Kidney epithelial cell (primary cell): ENCODE results near the gene OPRL1. TPM values are rescaled to one million over a fixed set of nuclear protein-coding genes. Genes with fewer than 3 reads are reported as not detected.

Experiments used
- DNase-seq: peaks from one replicate; pipeline ENCODE4 v3.0.0-alpha.2; 2010; ENCODE audit warnings: low read depth
- H3K27me3 ChIP-seq: 2 replicates; pipeline ENCODE4 v1.6.0; 2011; ENCODE audit warnings: low read length; ENCODE audit not compliant: control insufficient read depth, insufficient read depth
- H3K36me3 ChIP-seq: 2 replicates; pipeline ENCODE4 v1.5.1; 2011; ENCODE audit warnings: low read length; ENCODE audit not compliant: control insufficient read depth, insufficient read depth
- H3K4me3 ChIP-seq: 2 replicates; pipeline ENCODE4 v1.5.1; 2011; ENCODE audit warnings: low read depth, mild to moderate bottlenecking, control low read depth, low read length
- total RNA-seq: library from RNA; depleted of rRNA; stranded (reverse); fragments of >200 nt; gene quantifications from 2 replicates; pipeline ENCODE4 v1.2.3, GENCODE V29; 2015
- TF ChIP-seq, protein P1 (sequence below): IDR thresholded peaks from 2 replicates; pipeline ENCODE4 v1.5.1; 2011; ENCODE audit warnings: mild to moderate bottlenecking, moderate library complexity, low read length, control low read depth, inconsistent platforms; ENCODE audit not compliant: insufficient read depth, poor library complexity, severe bottlenecking

The OPRL1 gene
- total RNA-seq, 1 donor from 2014 or later: 0.21 TPM

DNA sequence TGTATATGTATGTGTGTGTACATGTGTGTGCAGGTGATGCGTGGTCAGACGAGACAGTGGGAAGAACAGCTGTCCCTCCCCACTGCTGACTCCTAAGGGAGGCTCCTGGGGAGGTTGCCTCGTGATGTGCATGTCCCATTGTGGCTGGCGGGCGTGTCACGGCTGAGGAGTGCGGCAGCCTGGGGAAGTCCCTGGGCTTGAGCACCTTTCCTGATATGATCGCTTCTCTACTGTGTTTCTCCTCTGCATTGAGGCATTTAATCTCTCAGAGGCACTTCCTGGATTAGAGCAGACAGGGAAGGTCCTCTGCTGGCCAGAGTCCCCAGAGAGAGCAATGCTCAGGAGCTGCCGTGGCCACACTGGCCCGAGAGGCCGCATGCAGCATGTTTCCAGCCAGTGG is 16.0 kb downstream of the OPRL1 start:
- DNase-seq: no peak
- Histone ChIP-seq H3K27me3 (peaks cover 30% of the 10 kb centered on the region), H3K4me3 (no peak overlapping the region), H3K36me3 (no peaks in the 10 kb centered on the region)
- TF ChIP-seq, protein P1, sequence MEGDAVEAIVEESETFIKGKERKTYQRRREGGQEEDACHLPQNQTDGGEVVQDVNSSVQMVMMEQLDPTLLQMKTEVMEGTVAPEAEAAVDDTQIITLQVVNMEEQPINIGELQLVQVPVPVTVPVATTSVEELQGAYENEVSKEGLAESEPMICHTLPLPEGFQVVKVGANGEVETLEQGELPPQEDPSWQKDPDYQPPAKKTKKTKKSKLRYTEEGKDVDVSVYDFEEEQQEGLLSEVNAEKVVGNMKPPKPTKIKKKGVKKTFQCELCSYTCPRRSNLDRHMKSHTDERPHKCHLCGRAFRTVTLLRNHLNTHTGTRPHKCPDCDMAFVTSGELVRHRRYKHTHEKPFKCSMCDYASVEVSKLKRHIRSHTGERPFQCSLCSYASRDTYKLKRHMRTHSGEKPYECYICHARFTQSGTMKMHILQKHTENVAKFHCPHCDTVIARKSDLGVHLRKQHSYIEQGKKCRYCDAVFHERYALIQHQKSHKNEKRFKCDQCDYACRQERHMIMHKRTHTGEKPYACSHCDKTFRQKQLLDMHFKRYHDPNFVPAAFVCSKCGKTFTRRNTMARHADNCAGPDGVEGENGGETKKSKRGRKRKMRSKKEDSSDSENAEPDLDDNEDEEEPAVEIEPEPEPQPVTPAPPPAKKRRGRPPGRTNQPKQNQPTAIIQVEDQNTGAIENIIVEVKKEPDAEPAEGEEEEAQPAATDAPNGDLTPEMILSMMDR: no peak

- H3K27me3 ChIP-seq: peaks cover 33% of the 10 kb centered on the region
- H3K4me3 ChIP-seq: no peak overlapping the region
- TF ChIP-seq, protein P1: no peak
- DNase-seq: no peak
- no peaks in the 10 kb centered on the region for H3K36me3 ChIP-seq
Observed at GRCh38 chr20:64096535-64096934, 16.7 kb downstream of the OPRL1 start.

DNA sequence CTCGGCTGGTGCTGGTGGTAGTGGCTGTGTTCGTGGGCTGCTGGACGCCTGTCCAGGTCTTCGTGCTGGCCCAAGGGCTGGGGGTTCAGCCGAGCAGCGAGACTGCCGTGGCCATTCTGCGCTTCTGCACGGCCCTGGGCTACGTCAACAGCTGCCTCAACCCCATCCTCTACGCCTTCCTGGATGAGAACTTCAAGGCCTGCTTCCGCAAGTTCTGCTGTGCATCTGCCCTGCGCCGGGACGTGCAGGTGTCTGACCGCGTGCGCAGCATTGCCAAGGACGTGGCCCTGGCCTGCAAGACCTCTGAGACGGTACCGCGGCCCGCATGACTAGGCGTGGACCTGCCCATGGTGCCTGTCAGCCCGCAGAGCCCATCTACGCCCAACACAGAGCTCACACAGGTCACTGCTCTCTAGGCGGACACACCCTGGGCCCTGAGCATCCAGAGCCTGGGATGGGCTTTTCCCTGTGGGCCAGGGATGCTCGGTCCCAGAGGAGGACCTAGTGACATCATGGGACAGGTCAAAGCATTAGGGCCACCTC is 18.7 kb downstream of the OPRL1 start:
- H3K36me3 ChIP-seq: no peaks in the 10 kb centered on the region
- TF ChIP-seq, protein P1: no peak
- H3K4me3 ChIP-seq: no peak overlapping the region
- H3K27me3 ChIP-seq: peaks cover 36% of the 10 kb centered on the region
- no peak for DNase-seq

- DNase-seq: no peak
- H3K27me3 ChIP-seq: peaks cover 43% of the 10 kb centered on the region
- no peaks in the 10 kb centered on the region for H3K36me3 ChIP-seq
- H3K4me3 ChIP-seq: no peak overlapping the region
- TF ChIP-seq, protein P1: no peak
Observed at GRCh38 chr20:64099086-64099786, 19.4 kb downstream of the OPRL1 start.

- DNase-seq: no peak
- Histone ChIP-seq H3K4me3 (no peak overlapping the region), H3K36me3 (no peaks in the 10 kb centered on the region), H3K27me3 (peaks cover 48% of the 10 kb centered on the region)
- TF ChIP-seq, protein P1: no peak
Observed at GRCh38 chr20:64099880-64100565, 20.1 kb downstream of the OPRL1 start.
